Heart right ventricle (tissue), 16 donors: ENCODE results near the gene EYS. TPM values are rescaled to one million over a fixed set of nuclear protein-coding genes. Genes with fewer than 3 reads are reported as not detected.

ENCODE experiments used
- ATAC-seq, 8 donors: fragments of 200-7000 bp; cut with Tn5 transposase; one replicate each; pipeline ENCODE4 v1.9.1; 2020; ENCODE audit warnings: mild to moderate bottlenecking in 8 of 8, moderate library complexity in 8 of 8, moderate number of reproducible peaks in 1 of 8
- DNase-seq, 2 donors: peaks; one replicate each; pipeline ENCODE4 v3.0.0-alpha.2; 2020
- H3K27ac ChIP-seq, 10 donors: fragments of 200-600 bp; sonication (generic) in 2 of 10; one replicate each; pipeline versions ENCODE4 v1.5.0 to v1.8.0; 2020 to 2022; ENCODE audit warnings: mild to moderate bottlenecking in 3 of 10
- H3K27me3 ChIP-seq, 7 donors: fragments of 200-600 bp; one replicate each; pipeline ENCODE4 v1.8.0; 2021 to 2022; ENCODE audit warnings: mild to moderate bottlenecking in 2 of 7
- H3K36me3 ChIP-seq, 9 donors: fragments of 200-600 bp; sonication (generic) in 1 of 9; one replicate each; pipeline versions ENCODE4 v1.5.0 to v1.8.0; 2020 to 2022; ENCODE audit warnings: mild to moderate bottlenecking in 2 of 9
- H3K4me1 ChIP-seq, 9 donors: fragments of 200-600 bp; sonication (generic) in 1 of 9; one replicate each; pipeline versions ENCODE4 v1.5.0 to v1.8.0; 2020 to 2022; ENCODE audit warnings: mild to moderate bottlenecking in 4 of 9
- H3K4me3 ChIP-seq, 10 donors: fragments of 200-600 bp; sonication (generic) in 2 of 10; one replicate each; pipeline versions ENCODE4 v1.5.0 to v1.8.0; 2020 to 2022; ENCODE audit warnings: mild to moderate bottlenecking in 7 of 10, moderate library complexity in 2 of 10
- H3K9me3 ChIP-seq, 11 donors: fragments of 200-600 bp in 10 of 11; sonication (generic) in 2 of 11; one replicate each; pipeline versions ENCODE4 v1.5.0 to v1.8.0; 2013 to 2022; ENCODE audit warnings: mild to moderate bottlenecking in 2 of 11, control low read depth in 1 of 11, moderate library complexity in 1 of 11
- CTCF ChIP-seq, 9 donors: fragments of 200-600 bp; sonication (generic) in 2 of 9; IDR thresholded peaks; one replicate each; pipeline versions ENCODE4 v1.5.0 to v1.8.0; 2021 to 2022; ENCODE audit warnings: antibody characterized with exemption in 9 of 9, mild to moderate bottlenecking in 5 of 9, moderate library complexity in 1 of 9
- WGBS, 2 donors: extraction: QIAGEN DNeasy Blood & Tissue Kit; methylation state at CpG; one replicate each; pipeline ENCODE4 v1.1.7; 2013; ENCODE audit warnings: inconsistent platforms in 1 of 2; 5-methylcytosine and 5-hydroxymethylcytosine counted together
- intact Hi-C, 10 donors: fragments of 100-400 bp; cut with DNase I; formaldehyde crosslinking; loops; one replicate each; pipeline versions ENCODE4 v1.11.1 to v1.14.2; 2022
- polyA plus RNA-seq, 2 donors: library from polyadenylated mRNA; stranded (reverse); fragments of 200-250 nt; gene quantifications; one replicate each; pipeline ENCODE4 v1.2.3, GENCODE V29; 2013
- total RNA-seq, 10 donors: library from RNA; stranded (reverse); fragmentation: NEBNext Ultra II Directional in 3 of 10; extraction: Animal tissue kit (Norgen Biotek cat#: 25700) in 3 of 10; gene quantifications; one replicate each; pipeline versions ENCODE4 v1.2.1 to v1.2.4, GENCODE V29; 2021 to 2023
- donor health status: Arrhythmogenic right ventricular cardiomyopathy.
- donor health status: ischemic (EF 13 %, LVEDD 7.1; RV severe dilation, severe dysfunction).
- donor health status: healthy with polysubstance abuse.
- donor health status: DM: no; HTN: yes; CAD: no.
- donor health status: DM: no; HTN: no; CAD: no.
- donor health status: ischemic (EF 25% LVEDD 6.9; RV normal size, moderate dysfunction).
- donor health status: ischemic (EF 25% LVEDD 5.7; RV mildly dilated, moderate dysfunction).
- donor health status: healthy.
- donor health status: DM: yes; HTN: yes; CAD: no.
- donor health status: Ischemic cardiomyopathy.
- donor health status: ischemic (EF 35%, LVEDD 5.7; RV mildly dilated, moderate dysfunction).
- donor health status: nonischemic (EF 11% LVEDD 7.7; RV severe dilation, severe dysfunction).
- donor health status: DM: yes; HTN: yes; CAD: no.
- donor health status: PGD.
- donor health status: ischemic (EF 29% LVEDD 5.4; RV normal size, mild dysfunction).
- donor health status: nonischemic (EF 23%, LVEDD 6.1; RV moderate dilation, normal function).

Gene EYS
- total and polyA plus RNA-seq, 12 donors, result 0.02 to 0.40 (median 0.18) TPM; not detected in 8

- no peak overlapping the region for H3K4me3 ChIP-seq
- no peak for ATAC-seq
- intact Hi-C loops, result no loop called here
- WGBS, 2 donors, result 94 to 99% methylated on average over 2 of the region's 2 CpGs
- no peaks in the 10 kb centered on the region for H3K36me3 ChIP-seq
- DNase-seq, result no peak
- no peaks in the 10 kb centered on the region for H3K27me3 ChIP-seq
- no peak overlapping the region for H3K27ac ChIP-seq
- no peak for TF ChIP-seq CTCF (IDR thresholded peaks at IDR 0.05)
- no peaks in the 10 kb centered on the region for H3K9me3 ChIP-seq
- H3K4me1 ChIP-seq, result no peaks in the 10 kb centered on the region
Measured at GRCh38 chr6:64721865-64722264, 985.2 kb downstream of the EYS start.

GRCh38 chr6:64717281-64717680 is 989.7 kb downstream of the EYS start:
- 90 to 96% methylated on average over 3 of the region's 3 CpGs for WGBS, 2 donors
- no peak for ATAC-seq
- intact Hi-C loops, result no loop called here

GRCh38 chr6:64715624-64716023 is 991.4 kb downstream of the EYS start:
- WGBS, 2 donors, result 70% methylated on average over 3 of the region's 3 CpGs
- no peak for TF ChIP-seq CTCF (IDR thresholded peaks at IDR 0.05)
- Histone ChIP-seq H3K27me3 (no peaks in the 10 kb centered on the region), H3K36me3 (no peaks in the 10 kb centered on the region), H3K27ac (no peak overlapping the region), H3K9me3 (no peaks in the 10 kb centered on the region), H3K4me3 (no peak overlapping the region), H3K4me1 (no peaks in the 10 kb centered on the region)
- ATAC-seq (no peak), DNase-seq (no peak)
- intact Hi-C loops, result no loop called here

More at GRCh38 chr6:64717281-64717680, 989.7 kb downstream of the EYS start:
- no peak for TF ChIP-seq CTCF (IDR thresholded peaks at IDR 0.05)
- DNase-seq, result no peak
- no peaks in the 10 kb centered on the region for H3K27me3 ChIP-seq
- no peaks in the 10 kb centered on the region for H3K9me3 ChIP-seq
- H3K4me3 ChIP-seq, result no peak overlapping the region
- no peaks in the 10 kb centered on the region for H3K4me1 ChIP-seq
- H3K36me3 ChIP-seq, result no peaks in the 10 kb centered on the region
- H3K27ac ChIP-seq, result no peak overlapping the region

GRCh38 chr6:64714073-64714472 is 993.0 kb downstream of the EYS start:
- 46 to 54% methylated on average over 2 of the region's 2 CpGs for WGBS, 2 donors
- no peak overlapping the region for H3K4me3 ChIP-seq
- no peak for ATAC-seq
- no peaks in the 10 kb centered on the region for H3K4me1 ChIP-seq
- no peaks in the 10 kb centered on the region for H3K9me3 ChIP-seq
- TF ChIP-seq CTCF (IDR thresholded peaks at IDR 0.05), result no peak
- H3K27ac ChIP-seq, result no peak overlapping the region
- intact Hi-C loops, result no loop called here
- no peak for DNase-seq
- no peaks in the 10 kb centered on the region for H3K36me3 ChIP-seq
- H3K27me3 ChIP-seq, result no peaks in the 10 kb centered on the region

GRCh38 chr6:64713175-64713574 is 993.9 kb downstream of the EYS start:
- no peak overlapping the region for H3K27ac ChIP-seq
- no peaks in the 10 kb centered on the region for H3K9me3 ChIP-seq
- DNase-seq (no peak), ATAC-seq (no peak)
- 72 to 79% methylated on average over 1 of the region's 1 CpG for WGBS, 2 donors
- TF ChIP-seq CTCF (IDR thresholded peaks at IDR 0.05), result no peak
- intact Hi-C loops, result no loop called here
- no peaks in the 10 kb centered on the region for H3K36me3 ChIP-seq
- H3K4me3 ChIP-seq, result no peak overlapping the region
- no peaks in the 10 kb centered on the region for H3K27me3 ChIP-seq
- H3K4me1 ChIP-seq, result no peaks in the 10 kb centered on the region
